Body of pancreas (tissue), 4 donors: ENCODE measurements around the gene GTF2F2.

Experiments
- CTCF ChIP-seq, 7 experiments: fragments of 450-650 bp in 4 of 7; fragments of 200-600 bp in 3 of 7; sonication (generic) in 3 of 7; IDR thresholded peaks; one replicate each; pipeline ENCODE4 v1.5.1; 2016 to 2019; ENCODE audit warnings: antibody characterized with exemption in 7 of 7
- POLR2A ChIP-seq, 3 donors: fragments of 450-650 bp; IDR thresholded peaks; one replicate each; pipeline ENCODE4 v1.6.1; 2016; ENCODE audit warnings: antibody characterized with exemption in 3 of 3, mild to moderate bottlenecking in 2 of 3

DNA sequence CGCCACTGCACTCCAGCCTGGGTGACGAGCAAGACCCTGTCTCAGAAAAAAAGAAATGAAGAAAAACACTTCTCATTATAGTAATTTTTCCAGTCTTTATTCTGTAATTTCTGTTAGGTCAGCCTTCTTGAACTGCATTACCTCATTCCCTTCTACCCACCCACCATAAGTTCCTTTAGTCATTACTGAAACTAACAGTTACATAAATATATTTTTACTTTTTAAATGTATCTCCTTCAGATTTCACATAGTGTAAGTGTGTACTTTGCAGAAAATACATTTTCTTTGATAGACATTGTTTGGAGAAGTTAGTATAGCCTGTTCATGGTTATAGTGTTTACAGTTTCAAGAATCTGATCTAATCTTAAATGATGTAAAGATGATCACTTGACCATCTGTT, 112.3 kb downstream of the GTF2F2 start:
- TF ChIP-seq CTCF (IDR thresholded peaks at IDR 0.05): no peak
- TF ChIP-seq POLR2A (IDR thresholded peaks at IDR 0.05): no peak
